DMS53 treated with DMSO at 0.1 percent for 48 hours (cell line): ENCODE results near the gene DCXR.

Experiments used
- DNase-seq: peaks from one replicate; lab custom pipeline; 2025; ENCODE audit not compliant: unreplicated experiment; lab: John Stamatoyannopoulos, UW

Gene DCXR

GRCh38 chr17:81999976-82000802, 37.3 kb downstream of the DCXR start:
- no peak for DNase-seq

GRCh38 chr17:81999587-81999975, 37.9 kb downstream of the DCXR start:
- DNase-seq: no peak

- DNase-seq: no peak
These were observed 38.6 kb downstream of the DCXR start for GRCh38 chr17:81998691-81999438.

- DNase-seq: no peak
These were observed 39.3 kb downstream of the DCXR start for GRCh38 chr17:81998212-81998611.

GRCh38 chr17:81996757-81997441, 40.6 kb downstream of the DCXR start:
- DNase-seq: no peak

- DNase-seq: no peak
These were observed 41.2 kb downstream of the DCXR start for GRCh38 chr17:81996232-81996756.

- DNase-seq: no peak
These were observed 41.9 kb downstream of the DCXR start for GRCh38 chr17:81995463-81996231.

GRCh38 chr17:81994593-81995462, 42.7 kb downstream of the DCXR start:
- peak; percentile 22 for DNase-seq

- DNase-seq: no peak
These were observed 43.5 kb downstream of the DCXR start for GRCh38 chr17:81993729-81994592.

- peak; percentile 54 for DNase-seq
These were observed 45.0 kb downstream of the DCXR start for GRCh38 chr17:81992306-81993102.

GRCh38 chr17:81991684-81992305, 45.7 kb downstream of the DCXR start:
- peak; percentile 99 for DNase-seq

- no peak for DNase-seq
These were observed 46.4 kb downstream of the DCXR start for GRCh38 chr17:81990836-81991683.

GRCh38 chr17:81987161-81987770, 50.2 kb downstream of the DCXR start:
- no peak for DNase-seq

GRCh38 chr17:81986606-81987005, 50.9 kb downstream of the DCXR start:
- DNase-seq: no peak
